Pancreas (tissue), 10 donors: ENCODE measurements around the gene ABCC8. TPM values are rescaled to one million over a fixed set of nuclear protein-coding genes. Genes with fewer than 3 reads are reported as not detected.
A peak's percentile ranks its signal among the peaks of the same experiment; 100 is the strongest.

Experiments used
- ATAC-seq, 4 donors: fragments of 200-7000 bp; cut with Tn5 transposase; one replicate each; pipeline versions ENCODE4 v1.8.0 to v1.9.1; 2020; ENCODE audit warnings: mild to moderate bottlenecking in 4 of 4, moderate library complexity in 4 of 4
- DNase-seq, 6 donors: peaks; one replicate each; pipeline ENCODE4 v3.0.0-alpha.2; 2020
- FAIRE-seq: peaks from 2 replicates; lab custom pipeline; 2012; peaks lifted over from hg19 to GRCh38; lab: Jason Lieb, UNC
- H3K27ac ChIP-seq, 4 donors: fragments of 200-600 bp; sonication (generic); 1 replicate in 3 of 4; 2 replicates in 1 of 4; pipeline versions ENCODE4 v1.5.0 to v1.8.0; 2020
- H3K27me3 ChIP-seq, 4 donors: fragments of 200-600 bp; one replicate each; pipeline ENCODE4 v1.8.0; 2021
- H3K36me3 ChIP-seq, 3 donors: fragments of 200-600 bp; sonication (generic) in 1 of 3; one replicate each; pipeline versions ENCODE4 v1.5.0 to v1.8.0; 2020 to 2021
- H3K4me1 ChIP-seq, 3 donors: fragments of 200-600 bp; one replicate each; pipeline ENCODE4 v1.8.0; 2021
- H3K4me3 ChIP-seq, 4 donors: fragments of 200-600 bp; sonication (generic) in 2 of 4; one replicate each; pipeline versions ENCODE4 v1.5.0 to v1.8.0; 2020 to 2021
- H3K9me3 ChIP-seq, 4 donors: fragments of 200-600 bp; one replicate each; pipeline ENCODE4 v1.8.0; 2021
- WGBS, 2 donors: extraction: QIAGEN DNeasy Blood & Tissue Kit; methylation state at CpG; one replicate each; pipeline ENCODE4 v1.1.7; 2013; 5-methylcytosine and 5-hydroxymethylcytosine counted together
- intact Hi-C, 3 donors: fragments of 100-400 bp; cut with DNase I; formaldehyde crosslinking; loops; one replicate each; pipeline versions ENCODE4 v1.11.1 to v1.14.2; 2022
- polyA plus RNA-seq, 2 donors: library from polyadenylated mRNA; stranded (reverse); fragments of 200-250 nt; gene quantifications; one replicate each; pipeline ENCODE4 v1.2.3, GENCODE V29; 2013
- total RNA-seq, 6 donors: library from RNA; stranded (reverse); fragmentation: NEBNext Ultra II Directional in 4 of 6; extraction: Animal tissue kit (Norgen Biotek cat#: 25700) in 4 of 6; gene quantifications; one replicate each; pipeline versions ENCODE4 v1.2.1 to v1.2.4, GENCODE V29; 2021 to 2023
- TF ChIP-seq, protein P1 (sequence below), 4 donors: fragments of 200-600 bp; sonication (generic) in 3 of 4; IDR thresholded peaks; one replicate each; pipeline versions ENCODE4 v1.5.0 to v1.8.0; 2021; ENCODE audit warnings: antibody characterized with exemption in 4 of 4
- donor health status: healthy with polysubstance abuse.
- donor health status: DM: no; HTN: no; CAD: no; lungs with moderate emphysema.
- donor health status: DM: no; HTN: no; CAD: no.
- donor health status: control.
- donor health status: control.
- donor health status: Bipolar disorder and iron deficiency.
- donor health status: DM: yes; HTN: yes; CAD: no.
- donor health status: DM: no; HTN: no; CAD: no.
- donor health status: DM: no; HTN: no; CAD: no.
- donor health status: DM: yes; HTN: yes; CAD: no.

ABCC8 gene
- total and polyA plus RNA-seq, 8 donors = 14.9 to 917 (median 53.2) TPM

- intact Hi-C loops = no loop called here
- Histone ChIP-seq H3K4me1 (peaks cover 17 to 30% (median 29%) of the 10 kb centered on the region in 3 donors), H3K27ac (no peak overlapping the region), H3K27me3 (no peaks in the 10 kb centered on the region), H3K36me3 (no peaks in the 10 kb centered on the region), H3K9me3 (no peaks in the 10 kb centered on the region), H3K4me3 (no peak overlapping the region)
- TF ChIP-seq, protein P1, sequence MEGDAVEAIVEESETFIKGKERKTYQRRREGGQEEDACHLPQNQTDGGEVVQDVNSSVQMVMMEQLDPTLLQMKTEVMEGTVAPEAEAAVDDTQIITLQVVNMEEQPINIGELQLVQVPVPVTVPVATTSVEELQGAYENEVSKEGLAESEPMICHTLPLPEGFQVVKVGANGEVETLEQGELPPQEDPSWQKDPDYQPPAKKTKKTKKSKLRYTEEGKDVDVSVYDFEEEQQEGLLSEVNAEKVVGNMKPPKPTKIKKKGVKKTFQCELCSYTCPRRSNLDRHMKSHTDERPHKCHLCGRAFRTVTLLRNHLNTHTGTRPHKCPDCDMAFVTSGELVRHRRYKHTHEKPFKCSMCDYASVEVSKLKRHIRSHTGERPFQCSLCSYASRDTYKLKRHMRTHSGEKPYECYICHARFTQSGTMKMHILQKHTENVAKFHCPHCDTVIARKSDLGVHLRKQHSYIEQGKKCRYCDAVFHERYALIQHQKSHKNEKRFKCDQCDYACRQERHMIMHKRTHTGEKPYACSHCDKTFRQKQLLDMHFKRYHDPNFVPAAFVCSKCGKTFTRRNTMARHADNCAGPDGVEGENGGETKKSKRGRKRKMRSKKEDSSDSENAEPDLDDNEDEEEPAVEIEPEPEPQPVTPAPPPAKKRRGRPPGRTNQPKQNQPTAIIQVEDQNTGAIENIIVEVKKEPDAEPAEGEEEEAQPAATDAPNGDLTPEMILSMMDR (IDR thresholded peaks at IDR 0.05) = no peak
- no peak for DNase-seq
- WGBS, 2 donors = 84 to 85% methylated on average over 6 of the region's 6 CpGs
- FAIRE-seq = no peak
- no peak for ATAC-seq
Observed at GRCh38 chr11:17415523-17416104, 61.0 kb downstream of the ABCC8 start.

DNA sequence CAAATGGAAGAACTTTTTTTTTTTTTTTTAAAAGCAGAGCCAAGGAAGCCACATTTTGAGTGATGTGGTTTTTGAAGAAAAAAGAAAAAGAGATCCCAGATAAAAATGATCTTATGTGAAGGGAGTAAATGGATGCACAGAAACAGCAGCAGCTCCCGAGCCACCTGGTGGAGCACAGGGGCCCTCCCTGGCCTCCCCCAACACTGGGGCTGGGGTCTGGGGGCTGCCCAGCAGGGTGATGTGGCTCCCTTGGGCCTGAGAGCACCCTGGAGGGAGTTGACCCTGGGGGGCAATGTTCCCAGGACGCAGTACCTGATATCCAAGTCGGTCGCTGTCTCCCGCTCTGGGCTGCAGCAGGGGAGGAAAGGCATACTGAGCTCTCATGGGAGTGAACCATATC lies 61.7 kb downstream of the ABCC8 start:
- no peaks in the 10 kb centered on the region for H3K27me3 ChIP-seq
- FAIRE-seq = no peak
- no peak overlapping the region for H3K4me3 ChIP-seq
- WGBS, 2 donors = 95 to 98% methylated on average over 5 of the region's 5 CpGs
- TF ChIP-seq, protein P1 (IDR thresholded peaks at IDR 0.05) = no peak
- ATAC-seq = no peak
- H3K9me3 ChIP-seq = no peaks in the 10 kb centered on the region
- H3K27ac ChIP-seq = peak overlapping the region in 2 of 4 donors; percentile 81 to 90
- intact Hi-C loops = no loop called here
- no peaks in the 10 kb centered on the region for H3K36me3 ChIP-seq
- DNase-seq = no peak
- peaks cover 17 to 30% (median 29%) of the 10 kb centered on the region in 3 donors for H3K4me1 ChIP-seq

DNA sequence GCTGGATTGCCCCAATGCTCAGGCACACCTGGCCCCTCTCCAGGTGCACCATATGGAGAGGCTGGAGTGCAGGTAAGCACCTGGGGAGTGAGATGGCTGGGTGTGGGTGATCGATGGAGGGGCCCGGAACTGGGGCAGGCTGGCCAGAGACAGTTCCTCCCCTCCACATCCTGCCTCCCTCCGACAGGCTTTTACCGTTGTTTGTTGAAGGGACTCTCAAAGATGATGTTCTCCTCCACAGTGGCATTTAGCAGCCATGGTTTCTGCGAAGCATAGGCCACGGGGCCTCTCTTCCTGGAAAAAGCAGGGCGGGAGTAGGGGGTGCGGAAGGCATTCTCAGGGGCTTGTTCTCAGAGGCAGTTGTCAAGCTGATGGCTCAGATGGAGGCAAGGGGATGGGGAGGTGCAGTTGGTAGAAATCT lies 62.3 kb downstream of the ABCC8 start:
- WGBS, 2 donors = 50 to 51% methylated on average over 8 of the region's 8 CpGs
- no peak overlapping the region for H3K4me3 ChIP-seq
- DNase-seq (peak; percentile 61 to 88 (median 78)), ATAC-seq (peak; percentile 61 to 73 (median 66)), FAIRE-seq (no peak)
- H3K27me3 ChIP-seq = no peaks in the 10 kb centered on the region
- peaks cover 17 to 30% (median 29%) of the 10 kb centered on the region in 3 donors for H3K4me1 ChIP-seq
- H3K36me3 ChIP-seq = no peaks in the 10 kb centered on the region
- TF ChIP-seq, protein P1 (IDR thresholded peaks at IDR 0.05) = no peak
- no peaks in the 10 kb centered on the region for H3K9me3 ChIP-seq
- intact Hi-C loops = no loop called here
- peak overlapping the region; percentile 66 to 90 (median 82) for H3K27ac ChIP-seq

DNA sequence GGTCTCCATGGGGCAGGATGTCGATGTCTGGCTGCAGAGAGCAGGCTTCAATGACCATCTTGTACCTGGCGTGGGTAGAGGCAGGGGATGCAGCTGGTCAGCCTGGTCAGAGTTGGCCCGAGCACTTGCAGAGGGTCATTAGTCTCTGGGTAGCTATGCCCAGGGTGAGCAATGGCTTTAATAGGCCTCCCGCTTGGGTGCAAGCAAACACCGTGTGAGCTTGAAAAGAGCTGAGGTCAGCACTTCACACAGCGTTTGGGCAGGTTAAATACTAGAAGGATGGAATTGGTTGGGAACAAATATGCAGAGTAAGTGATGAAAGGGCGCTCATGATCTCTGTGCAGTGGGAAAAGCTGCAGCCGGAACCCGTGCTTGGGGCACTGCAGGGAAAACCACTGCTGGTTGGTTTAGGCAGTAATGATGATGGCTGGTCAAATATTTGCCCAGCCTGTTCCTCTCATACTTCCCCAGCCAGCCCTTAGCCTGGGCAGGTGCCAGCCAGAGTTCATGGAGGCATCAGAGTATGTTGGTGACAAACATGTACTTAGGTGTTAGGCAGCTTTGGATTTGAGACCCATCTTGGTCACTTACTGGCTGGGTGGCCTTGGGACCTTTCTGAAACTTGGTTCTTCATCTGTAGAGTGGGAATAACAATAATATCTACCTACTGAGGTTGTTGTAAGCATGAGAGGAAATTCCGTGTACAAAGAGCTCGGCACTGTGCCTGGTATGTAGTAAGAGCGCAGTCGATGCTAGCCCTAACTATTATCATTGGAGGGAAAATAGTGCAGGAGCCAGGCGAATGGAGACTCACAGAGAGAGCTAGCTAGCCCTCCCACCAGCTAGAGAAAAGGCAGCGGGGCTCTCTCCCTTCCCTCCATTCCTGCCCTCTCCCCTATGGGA lies 63.0 kb downstream of the ABCC8 start:
- Histone ChIP-seq H3K27ac (peak overlapping the region; percentile 66 to 90 (median 82)), H3K4me3 (no peak overlapping the region), H3K27me3 (no peaks in the 10 kb centered on the region), H3K36me3 (no peaks in the 10 kb centered on the region), H3K4me1 (peaks cover 17 to 30% (median 29%) of the 10 kb centered on the region in 3 donors), H3K9me3 (no peaks in the 10 kb centered on the region)
- intact Hi-C loops = no loop called here
- FAIRE-seq (no peak), DNase-seq (peak; percentile 89 to 98 (median 97)), ATAC-seq (peak; percentile 92 to 94 (median 94))
- 24 to 30% methylated on average over 15 of the region's 15 CpGs for WGBS, 2 donors
- TF ChIP-seq, protein P1 (IDR thresholded peaks at IDR 0.05) = no peak
